ENCODE data around the gene TFPI.

TFPI gene

DNA sequence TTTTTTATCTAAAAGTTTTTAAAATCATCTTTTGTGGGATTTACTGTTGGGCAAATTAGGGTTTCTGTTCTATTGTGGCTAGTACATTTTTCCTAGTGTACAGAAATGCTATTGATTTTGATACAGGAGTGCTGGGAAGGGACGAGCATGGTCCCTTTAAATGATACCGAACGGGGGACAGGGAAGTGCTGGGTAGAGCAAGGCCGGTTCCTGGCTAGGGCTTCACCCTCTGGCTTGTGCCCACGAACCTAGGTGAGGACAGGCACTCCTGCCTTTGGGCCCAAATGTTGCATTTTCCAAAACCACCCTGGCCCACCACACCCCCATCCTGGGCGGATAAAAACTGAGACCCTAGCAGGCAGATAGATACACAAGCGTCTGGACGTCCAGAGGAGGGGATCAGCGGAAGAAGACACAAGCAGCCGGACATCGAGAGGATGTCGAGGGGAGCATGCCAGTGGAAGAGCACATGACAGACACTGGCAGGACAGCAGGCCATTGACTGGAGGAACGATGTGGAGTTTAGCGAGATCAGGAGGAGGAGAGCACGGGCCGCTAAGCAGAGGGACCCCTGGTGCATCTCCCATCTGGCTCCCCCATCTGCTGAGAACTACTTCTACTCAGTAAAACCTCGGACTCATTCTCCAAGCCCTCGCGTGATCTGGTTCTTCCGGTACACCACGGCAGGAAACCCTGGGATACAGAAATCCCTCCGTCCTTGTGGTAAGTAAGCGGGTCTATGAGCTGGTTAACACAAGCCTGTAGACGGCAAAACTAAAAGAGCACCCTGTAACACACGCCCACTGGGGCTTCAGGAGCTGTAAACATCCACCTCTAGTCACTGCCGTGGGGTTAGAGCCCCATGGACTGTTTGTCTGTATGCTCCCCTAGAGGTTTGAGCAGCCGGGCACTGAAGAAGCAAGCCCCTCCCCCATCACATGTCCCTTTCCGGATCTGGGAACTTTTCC, 92.7 kb downstream of the TFPI start:
- DNase-seq = peak; percentile 7

DNA sequence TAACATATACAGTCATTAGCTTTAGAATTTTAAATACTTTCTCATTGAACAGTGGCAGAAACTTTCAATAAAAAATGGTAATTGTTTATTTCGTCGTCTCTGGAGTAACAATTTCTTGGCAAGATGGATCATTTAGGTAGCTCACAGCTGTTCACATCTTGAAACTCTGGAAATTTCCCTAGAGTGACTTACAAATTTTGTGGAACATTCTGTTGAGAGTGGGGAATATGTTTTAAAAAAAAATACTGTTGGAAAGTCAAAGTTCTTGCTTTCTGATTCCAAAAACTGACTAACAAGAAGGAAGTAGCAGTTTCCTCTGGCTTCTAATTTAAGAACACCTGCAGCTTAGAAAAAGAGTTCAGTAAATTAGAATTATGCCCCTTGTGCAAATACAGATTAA, 95.0 kb downstream of the TFPI start:
- DNase-seq = no peak

DNA sequence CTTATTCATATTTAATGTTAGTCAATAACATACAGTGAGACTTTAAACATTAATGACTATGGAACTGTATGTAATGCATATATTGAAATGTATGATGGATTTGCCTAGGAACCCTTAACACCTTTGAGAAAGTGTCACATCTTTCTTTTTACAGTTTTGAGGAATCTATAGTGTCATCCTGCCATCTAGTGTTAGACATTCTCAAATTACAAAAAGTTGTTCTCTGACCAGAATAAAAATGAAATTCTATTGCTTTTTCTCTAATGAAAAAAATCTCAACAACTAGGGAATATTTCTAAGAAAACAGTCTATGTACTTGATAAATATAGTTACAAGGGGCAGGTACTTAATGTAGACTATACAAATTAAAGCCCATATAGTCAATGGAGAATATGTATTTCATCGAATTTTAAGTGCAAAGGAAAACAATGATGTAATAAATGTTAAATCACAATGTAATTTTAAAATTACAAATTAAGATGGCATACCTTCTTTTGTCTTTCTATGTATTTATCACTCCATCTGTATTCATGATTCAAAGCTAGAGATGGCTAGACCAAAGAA, 101.1 kb downstream of the TFPI start:
- no peak for DNase-seq

DNA sequence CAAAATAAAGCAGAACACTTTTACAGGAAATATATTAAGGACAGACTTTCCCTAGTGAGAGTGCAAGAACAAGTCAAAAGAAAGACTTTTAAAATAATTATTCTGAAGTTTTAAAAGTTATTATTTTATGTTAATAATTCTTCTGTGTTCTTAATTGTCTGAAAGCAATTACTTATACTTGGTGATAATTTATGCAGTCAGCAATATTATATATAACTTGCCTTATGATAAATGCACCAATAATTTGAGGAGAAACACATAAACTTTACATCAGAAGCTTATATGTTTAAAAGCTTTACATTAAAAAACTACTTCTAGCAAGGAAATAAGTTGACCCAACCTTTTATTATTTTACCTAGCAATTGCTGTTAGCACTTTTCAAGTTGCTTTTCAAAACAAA, 102.7 kb downstream of the TFPI start:
- DNase-seq = no peak

DNA sequence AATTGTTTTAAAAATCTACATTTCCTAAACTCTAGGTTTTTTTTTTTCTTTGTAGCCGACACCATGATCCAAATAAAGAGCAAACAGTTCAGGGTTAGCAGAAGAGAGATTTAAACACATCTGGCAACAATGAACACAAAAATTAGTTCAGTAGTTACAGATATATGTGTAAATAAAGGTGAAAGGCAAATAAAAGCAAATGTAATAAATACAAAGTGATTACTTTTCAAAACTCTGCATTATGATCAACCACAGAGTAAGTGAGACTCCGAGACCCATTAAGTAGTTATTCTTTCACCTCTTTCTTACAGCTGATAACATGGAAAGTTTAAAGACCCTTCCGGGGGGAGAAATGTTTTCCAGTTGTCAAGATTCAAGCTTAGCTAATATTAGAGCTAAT, 106.9 kb downstream of the TFPI start:
- DNase-seq = no peak

- DNase-seq = no peak
Observed at GRCh38 chr2:187446711-187447110, 107.5 kb downstream of the TFPI start.

DNA sequence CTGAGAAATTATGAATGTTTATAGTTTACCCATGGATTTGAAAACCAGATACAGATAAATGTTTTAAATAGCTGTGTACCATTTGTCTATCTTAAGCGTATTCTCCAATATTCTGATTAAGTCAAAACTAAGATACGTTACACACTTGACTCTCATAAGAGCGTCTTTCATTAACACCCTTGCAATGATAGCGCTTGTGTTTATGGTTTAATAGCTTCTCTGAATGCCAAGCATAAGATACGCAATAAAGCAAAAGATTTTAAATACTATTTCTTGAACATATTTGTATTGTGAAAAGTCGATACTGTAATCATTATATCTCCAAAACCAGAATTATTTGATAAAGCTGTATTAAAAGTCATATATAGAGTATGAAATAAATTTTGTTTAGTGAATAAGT, 109.2 kb downstream of the TFPI start:
- no peak for DNase-seq

DNA sequence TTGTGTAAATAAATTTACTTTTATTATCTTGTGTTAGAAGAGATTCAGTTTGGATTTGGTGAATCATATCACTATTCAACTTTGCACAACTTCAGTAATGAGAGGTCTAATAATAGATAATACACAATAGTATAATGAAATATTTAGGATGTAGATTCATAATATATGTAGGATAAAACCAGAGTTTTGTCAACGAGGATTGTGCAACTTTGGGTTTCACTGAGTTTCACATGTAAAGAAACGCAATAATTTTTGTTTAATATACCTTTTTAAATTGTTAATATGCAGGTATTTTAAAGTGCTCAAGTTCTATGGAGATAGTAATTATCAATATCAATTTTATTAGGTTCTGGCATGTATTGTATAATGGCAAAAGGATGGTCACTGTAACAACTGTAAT, 111.5 kb downstream of the TFPI start:
- DNase-seq = no peak

GRCh38 chr2:187442378-187442777, 111.9 kb downstream of the TFPI start:
- no peak for DNase-seq

- DNase-seq = no peak
Observed at GRCh38 chr2:187440101-187440675, 114.0 kb downstream of the TFPI start.

GRCh38 chr2:187438455-187438854, 115.8 kb downstream of the TFPI start:
- DNase-seq = no peak

- DNase-seq = no peak
Observed at GRCh38 chr2:187435756-187436155, 118.5 kb downstream of the TFPI start.

DNA sequence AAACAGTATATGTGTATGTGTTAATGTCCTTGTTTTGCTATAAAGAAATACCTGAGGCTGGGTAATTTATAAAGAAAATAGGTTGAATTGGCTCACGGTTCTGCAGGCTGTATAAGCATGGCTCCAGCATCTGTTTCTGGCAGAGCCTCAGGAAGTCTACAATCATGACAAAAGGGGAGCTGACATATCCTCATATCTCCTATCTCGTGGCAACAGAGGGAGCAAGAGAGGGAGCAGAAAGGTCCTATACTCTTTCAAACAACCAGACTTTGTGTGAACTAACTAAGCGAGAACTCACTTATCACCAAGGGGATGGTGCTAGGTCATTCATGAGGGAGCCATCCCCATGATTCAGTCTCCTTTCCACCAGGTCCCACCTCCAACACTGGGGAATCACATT, 119.2 kb downstream of the TFPI start:
- DNase-seq = no peak

DNA sequence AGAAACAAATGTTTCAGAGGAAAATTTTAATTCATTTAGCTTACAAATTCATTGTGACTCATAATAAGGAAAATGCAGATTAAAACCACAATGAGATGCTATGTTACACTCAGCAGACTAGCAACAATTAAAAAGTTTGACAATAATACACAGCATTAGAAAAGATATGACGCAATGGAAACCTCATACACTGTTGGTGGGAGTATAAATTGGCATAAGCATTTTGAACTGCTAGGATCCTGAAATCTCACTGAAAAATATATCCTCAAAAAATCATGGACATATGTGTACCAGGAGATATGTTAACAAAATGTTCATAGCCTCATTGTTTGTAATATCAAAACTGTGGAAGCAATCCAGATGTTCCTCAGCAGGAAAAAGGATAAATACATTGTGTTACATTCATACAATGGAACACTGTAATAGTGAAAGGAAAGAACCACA, 119.9 kb downstream of the TFPI start:
- no peak for DNase-seq

DNA sequence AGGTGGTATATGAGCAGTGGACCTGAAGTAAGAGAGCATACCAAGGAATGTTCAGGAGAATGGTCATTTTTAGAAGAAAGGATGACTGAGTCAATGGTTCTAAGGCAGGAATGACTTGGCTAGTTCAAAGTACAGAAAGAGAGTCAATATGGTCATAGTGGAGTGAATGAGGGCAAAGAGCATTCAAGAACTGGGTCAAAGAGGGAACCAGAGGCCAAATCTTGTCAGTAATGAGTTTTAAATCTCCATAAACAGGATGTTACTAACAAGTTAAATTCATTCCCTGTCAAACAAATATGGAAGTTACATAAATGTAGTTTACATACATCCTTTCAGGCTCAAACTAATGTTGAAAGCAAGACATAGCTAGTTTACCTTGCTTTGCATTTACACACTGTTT, 122.3 kb downstream of the TFPI start:
- no peak for DNase-seq

- DNase-seq = no peak
Observed at GRCh38 chr2:187429989-187430388, 124.2 kb downstream of the TFPI start.

- no peak for DNase-seq
Observed at GRCh38 chr2:187424146-187424545, 130.1 kb downstream of the TFPI start.

- DNase-seq = no peak
Observed at GRCh38 chr2:187422282-187422681, 132.0 kb downstream of the TFPI start.

DNA sequence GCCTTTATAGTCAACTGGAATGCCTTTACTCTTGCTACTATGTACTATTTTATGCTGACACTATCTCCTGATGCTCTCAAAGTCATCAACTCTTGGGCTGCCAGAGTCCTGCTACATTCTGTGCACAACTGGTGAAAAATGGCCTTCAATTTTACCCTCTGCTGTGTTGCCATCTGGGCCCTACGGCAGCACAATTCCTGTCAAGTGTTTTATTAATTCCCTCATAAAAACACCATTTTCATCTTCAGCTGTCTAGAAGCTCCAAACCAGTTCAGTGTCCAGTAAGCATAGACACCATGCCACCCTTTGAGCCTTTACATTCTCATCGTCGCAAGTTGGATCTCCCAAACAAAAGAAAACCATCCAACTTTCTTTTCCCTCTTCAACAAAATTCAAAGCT, 132.7 kb downstream of the TFPI start:
- no peak for DNase-seq

DNA sequence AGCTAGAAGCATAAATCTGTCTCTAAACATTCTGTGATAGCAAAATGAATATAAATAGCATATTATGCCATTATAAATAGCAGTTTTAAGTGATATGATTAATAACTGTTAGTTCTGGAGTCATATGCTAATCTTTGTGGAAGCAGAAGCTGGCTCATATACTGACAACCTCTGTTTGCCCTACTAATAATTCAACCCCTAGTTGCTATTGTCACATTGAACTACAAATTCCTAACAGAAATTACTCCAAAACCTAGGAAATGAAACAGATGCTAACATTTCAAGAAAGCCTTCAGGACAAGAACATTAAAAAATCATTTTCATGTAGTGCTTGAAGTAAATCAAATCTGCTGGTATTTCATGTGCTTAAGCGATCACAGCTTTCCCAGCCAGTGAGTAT, 134.4 kb downstream of the TFPI start:
- no peak for DNase-seq

GRCh38 chr2:187415449-187415848, 138.8 kb downstream of the TFPI start:
- no peak for DNase-seq
